HEK293T (cell line): ENCODE data around the gene PDE3A.

Source experiments
- CTCF ChIA-PET: fragments of 350-600 bp; formaldehyde crosslinking; extraction: SDS; loops from one replicate; lab custom pipeline; 2021; ENCODE audit warnings: antibody characterized with exemption, inconsistent platforms; lab: Yijun Ruan, JAX
- POLR2A ChIA-PET: fragments of 350-600 bp; formaldehyde crosslinking; extraction: SDS; loops from one replicate; lab custom pipeline; 2020; ENCODE audit warnings: antibody characterized with exemption, inconsistent platforms; lab: Yijun Ruan, JAX
- DNase-seq: peaks from one replicate; pipeline ENCODE4 v3.0.0; 2012; ENCODE audit warnings: mixed read lengths; ENCODE audit errors: extremely low spot score
- ARNT ChIP-seq: fragments of 450-650 bp; IDR thresholded peaks from 2 replicates; pipeline ENCODE4 v1.6.1; 2017; ENCODE audit warnings: mild to moderate bottlenecking
- BHLHE40 ChIP-seq: fragments of 450-650 bp; IDR thresholded peaks from 2 replicates; pipeline ENCODE4 v1.6.1; 2016; ENCODE audit warnings: mild to moderate bottlenecking, moderate library complexity, borderline replicate concordance
- CTBP1 ChIP-seq: fragments of 450-650 bp; IDR thresholded peaks from 2 replicates; pipeline ENCODE4 v1.6.1; 2016; ENCODE audit warnings: borderline replicate concordance
- ELF4 ChIP-seq: fragments of 450-650 bp; IDR thresholded peaks from 2 replicates; pipeline ENCODE4 v1.6.1; 2017; ENCODE audit warnings: antibody characterized with exemption
- FOXA1 ChIP-seq: fragments of 450-650 bp; IDR thresholded peaks from 2 replicates; pipeline ENCODE4 v1.6.1; 2016; ENCODE audit warnings: mild to moderate bottlenecking
- FOXK2 ChIP-seq: fragments of 450-650 bp; IDR thresholded peaks from 2 replicates; pipeline ENCODE4 v1.6.1; 2016; ENCODE audit warnings: mild to moderate bottlenecking
- FOXM1 ChIP-seq: fragments of 450-650 bp; IDR thresholded peaks from 2 replicates; pipeline ENCODE4 v1.6.1; 2017; ENCODE audit warnings: mild to moderate bottlenecking, borderline replicate concordance
- HDGF ChIP-seq: fragments of 450-650 bp; IDR thresholded peaks from 2 replicates; pipeline ENCODE4 v1.6.1; 2017; ENCODE audit warnings: antibody characterized with exemption, borderline replicate concordance
- L3MBTL2 ChIP-seq: fragments of 450-650 bp; conservative IDR thresholded peaks from 2 replicates; pipeline ENCODE4 v1.6.1; 2016; ENCODE audit warnings: mild to moderate bottlenecking
- LEF1 ChIP-seq: fragments of 450-650 bp; IDR thresholded peaks from 2 replicates; pipeline ENCODE4 v1.6.1; 2017; ENCODE audit warnings: mild to moderate bottlenecking, borderline replicate concordance
- NFRKB ChIP-seq: fragments of 450-650 bp; IDR thresholded peaks from 2 replicates; pipeline ENCODE4 v1.6.1; 2016; ENCODE audit warnings: mild to moderate bottlenecking, moderate library complexity
- SP1 ChIP-seq: fragments of 450-650 bp; IDR thresholded peaks from 2 replicates; pipeline ENCODE4 v1.6.1; 2017
- SUZ12 ChIP-seq: fragments of 450-650 bp; IDR thresholded peaks from 2 replicates; pipeline ENCODE4 v1.6.1; 2016; ENCODE audit warnings: mild to moderate bottlenecking
- TARDBP ChIP-seq: fragments of 450-650 bp; IDR thresholded peaks from 2 replicates; pipeline ENCODE4 v1.6.1; 2016
- ZNF384 ChIP-seq: fragments of 450-650 bp; IDR thresholded peaks from 2 replicates; pipeline ENCODE4 v1.6.1; 2016
- TF ChIP-seq, protein P1 (sequence below): fragments of 450-650 bp; IDR thresholded peaks from 2 replicates; pipeline ENCODE4 v1.6.1; 2016

Gene PDE3A

DNA sequence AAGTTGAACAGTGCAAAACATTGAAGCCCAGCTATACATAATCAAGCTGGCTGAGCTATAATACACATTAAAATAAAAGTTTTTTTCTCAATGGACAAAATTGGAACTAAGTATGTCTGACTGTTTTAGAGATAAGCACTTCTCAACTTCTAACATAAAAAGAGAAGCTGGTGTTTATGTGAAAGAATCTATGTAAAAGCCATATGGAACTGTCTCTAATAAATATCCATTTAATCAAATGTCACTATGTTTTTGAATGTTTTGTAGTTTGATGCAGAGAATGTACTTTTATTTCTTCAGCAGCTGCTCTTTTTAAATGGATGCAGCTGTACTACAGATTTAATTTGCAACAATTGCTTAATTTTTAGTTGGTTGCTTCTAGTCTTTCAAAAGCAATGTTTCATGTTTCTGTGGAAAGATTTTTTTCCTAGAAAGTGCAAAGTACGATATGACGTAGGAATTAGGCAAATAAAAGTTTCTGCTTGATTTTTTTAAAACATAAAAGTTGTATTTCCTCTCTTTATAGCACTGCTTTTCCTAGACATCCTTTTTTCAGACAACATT lies 114.2 kb downstream of the PDE3A start:
- DNase-seq: no peak
- CTCF ChIA-PET: no interaction called here
- TF ChIP-seq FOXK2: no peak
- TF ChIP-seq NFRKB: no peak
- no peak for TF ChIP-seq L3MBTL2
- TF ChIP-seq FOXA1: no peak
- no peak for TF ChIP-seq CTBP1
- POLR2A ChIA-PET: no interaction called here

DNA sequence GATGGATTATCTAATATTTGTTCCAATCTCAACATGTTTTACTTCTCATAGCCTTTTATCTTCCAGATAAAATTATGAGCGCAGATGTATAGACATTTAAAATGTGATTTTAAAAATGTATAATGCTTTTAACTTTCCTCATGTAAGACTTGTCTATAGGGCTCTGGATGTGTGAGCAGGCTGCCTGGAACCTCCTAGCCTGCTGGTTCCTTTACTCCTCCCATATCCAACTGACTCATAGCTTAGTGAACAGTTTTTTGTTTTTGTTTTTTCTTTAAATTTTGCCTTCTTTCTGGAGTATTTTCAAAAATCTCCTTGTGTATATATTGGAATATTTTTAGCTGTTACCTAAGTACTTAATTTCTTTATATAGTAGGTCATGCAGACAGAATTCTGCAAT lies 115.4 kb downstream of the PDE3A start:
- TF ChIP-seq L3MBTL2 (no peak), BHLHE40 (no peak), HDGF (no peak), FOXM1 (no peak)
- TF ChIP-seq, protein P1, sequence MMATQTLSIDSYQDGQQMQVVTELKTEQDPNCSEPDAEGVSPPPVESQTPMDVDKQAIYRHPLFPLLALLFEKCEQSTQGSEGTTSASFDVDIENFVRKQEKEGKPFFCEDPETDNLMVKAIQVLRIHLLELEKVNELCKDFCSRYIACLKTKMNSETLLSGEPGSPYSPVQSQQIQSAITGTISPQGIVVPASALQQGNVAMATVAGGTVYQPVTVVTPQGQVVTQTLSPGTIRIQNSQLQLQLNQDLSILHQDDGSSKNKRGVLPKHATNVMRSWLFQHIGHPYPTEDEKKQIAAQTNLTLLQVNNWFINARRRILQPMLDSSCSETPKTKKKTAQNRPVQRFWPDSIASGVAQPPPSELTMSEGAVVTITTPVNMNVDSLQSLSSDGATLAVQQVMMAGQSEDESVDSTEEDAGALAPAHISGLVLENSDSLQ: no peak
- POLR2A ChIA-PET: no interaction called here
- no peak for DNase-seq
- CTCF ChIA-PET: interaction anchor here (0.6 kb wide), 1 partner anchor 73 kb away, joined by 3 read pairs; no protein-coding TSS in a partner anchor

DNA sequence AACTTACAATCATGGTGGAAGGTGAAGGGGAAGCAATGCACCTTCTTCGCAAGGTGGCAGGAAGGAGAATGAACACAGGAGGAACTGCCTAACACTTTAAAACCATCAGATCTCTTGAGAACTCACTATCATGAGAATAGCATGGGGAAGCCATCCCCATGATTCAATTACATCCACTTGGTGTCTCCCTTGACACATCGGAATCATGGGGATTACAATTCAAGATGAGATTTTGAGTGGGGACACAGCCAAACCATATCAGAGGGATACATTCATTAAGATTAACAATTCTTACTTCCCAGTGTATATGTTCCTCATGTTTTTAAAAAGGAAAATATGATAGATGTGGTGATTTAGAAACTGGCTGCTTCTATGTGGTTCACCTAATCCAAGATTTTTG lies 117.9 kb downstream of the PDE3A start:
- no peak for DNase-seq
- CTCF ChIA-PET: no interaction called here
- TF ChIP-seq, protein P1: no peak
- TF ChIP-seq LEF1: no peak
- TF ChIP-seq ZNF384: no peak
- TF ChIP-seq NFRKB: no peak
- no peak for TF ChIP-seq FOXK2
- TF ChIP-seq SP1: no peak
- no peak for TF ChIP-seq ARNT
- no peak for TF ChIP-seq FOXA1
- no peak for TF ChIP-seq SUZ12
- TF ChIP-seq CTBP1: no peak
- no peak for TF ChIP-seq ELF4
- POLR2A ChIA-PET: no interaction called here

DNA sequence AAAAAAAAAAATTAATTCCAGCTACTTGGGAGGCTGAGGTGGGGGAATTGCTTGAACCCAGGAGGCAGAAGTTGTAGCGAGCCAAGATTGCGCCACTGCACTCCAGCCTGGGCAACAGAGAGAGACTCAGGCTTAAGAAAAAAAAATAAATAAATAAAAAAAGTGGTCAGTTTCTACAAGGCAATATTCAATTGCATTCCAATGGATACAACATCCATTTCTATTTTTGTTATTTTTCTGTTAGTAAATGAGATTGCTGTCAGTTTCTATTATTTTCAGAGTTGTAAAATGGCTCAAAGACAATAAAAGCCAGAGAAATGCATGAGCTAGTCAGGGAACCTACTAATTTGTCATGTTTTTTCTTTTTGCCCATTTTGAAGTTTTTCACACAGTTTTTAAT lies 119.2 kb downstream of the PDE3A start:
- no peak for DNase-seq
- POLR2A ChIA-PET: no interaction called here
- CTCF ChIA-PET: no interaction called here
- TF ChIP-seq TARDBP (no peak), BHLHE40 (no peak), L3MBTL2 (no peak), HDGF (no peak), SP1 (no peak), ARNT (no peak), CTBP1 (no peak), FOXM1 (no peak)
- TF ChIP-seq, protein P1: no peak

DNA sequence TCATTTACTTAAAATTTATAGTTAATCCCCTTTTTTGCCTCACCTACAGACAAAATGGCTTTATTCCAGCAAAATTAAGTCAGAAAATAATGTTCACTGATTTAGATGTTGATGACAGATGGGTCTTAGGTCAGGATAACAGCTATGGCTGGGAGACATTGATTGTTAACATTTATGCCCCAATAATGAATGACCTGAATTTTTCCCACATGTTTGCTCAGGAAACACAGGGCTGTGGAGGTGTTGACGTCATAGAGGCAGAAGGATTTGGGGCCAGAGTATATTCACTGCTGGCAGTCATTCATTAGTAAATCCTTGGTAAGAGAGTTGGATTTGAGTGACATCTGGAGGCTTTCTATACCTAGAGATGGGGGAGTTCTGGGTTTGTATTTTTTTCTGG lies 121.3 kb downstream of the PDE3A start:
- no peak for TF ChIP-seq HDGF
- TF ChIP-seq CTBP1: no peak
- TF ChIP-seq SUZ12: no peak
- TF ChIP-seq SP1: no peak
- no peak for TF ChIP-seq LEF1
- TF ChIP-seq FOXK2: no peak
- no peak for TF ChIP-seq ZNF384
- no peak for TF ChIP-seq FOXM1
- no peak for TF ChIP-seq FOXA1
- no peak for TF ChIP-seq BHLHE40
- TF ChIP-seq TARDBP: no peak
- no peak for TF ChIP-seq NFRKB
- TF ChIP-seq, protein P1: no peak
- TF ChIP-seq ARNT: no peak
- no peak for TF ChIP-seq L3MBTL2
- no peak for TF ChIP-seq ELF4
- CTCF ChIA-PET: no interaction called here
- POLR2A ChIA-PET: no interaction called here
- DNase-seq: no peak

DNA sequence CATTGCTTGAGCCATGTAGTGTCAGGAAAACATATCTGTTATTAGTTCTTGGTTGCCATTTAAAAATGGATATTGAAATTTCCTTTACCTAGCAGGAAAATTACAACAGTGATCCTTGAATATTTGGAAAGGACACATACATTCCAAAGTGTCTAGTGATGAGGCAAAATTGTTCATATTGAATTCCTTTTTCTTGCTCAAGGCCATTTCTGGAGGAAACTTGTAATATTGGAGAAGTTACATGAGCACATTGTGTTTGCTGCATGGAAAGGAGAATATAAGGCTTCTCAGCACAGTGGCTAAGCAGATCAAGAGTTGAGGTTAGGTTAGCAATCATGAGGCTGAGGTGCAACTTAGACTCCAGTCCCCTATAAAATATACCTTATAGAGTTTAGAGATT lies 121.9 kb downstream of the PDE3A start:
- ChIA-PET CTCF (no interaction called here), POLR2A (no interaction called here)
- no peak for DNase-seq
- TF ChIP-seq SP1: no peak
- no peak for TF ChIP-seq NFRKB
- no peak for TF ChIP-seq FOXA1
- TF ChIP-seq L3MBTL2: no peak
- no peak for TF ChIP-seq FOXM1
- no peak for TF ChIP-seq HDGF
- no peak for TF ChIP-seq ZNF384
- no peak for TF ChIP-seq ARNT
- TF ChIP-seq SUZ12: no peak
- no peak for TF ChIP-seq LEF1
- TF ChIP-seq, protein P1: no peak
- TF ChIP-seq BHLHE40: no peak
- TF ChIP-seq ELF4: no peak
- no peak for TF ChIP-seq CTBP1
- TF ChIP-seq FOXK2: no peak
- no peak for TF ChIP-seq TARDBP
